HG03469 (cell line): Measurements from ENCODE around the gene TIMM50.
"Not testable (repeated sequence)": the region's sequence is repeated elsewhere in the genome, so short reads cannot be mapped to it uniquely, and the experiment has no call there.

ENCODE experiments used
- ATAC-seq: cut with Tn5 transposase; IDR thresholded peaks from one replicate; pipeline ENCODE4 v1.9.1; 2021; ENCODE audit warnings: mild to moderate bottlenecking, moderate library complexity, moderate number of reproducible peaks; ENCODE audit not compliant: unreplicated experiment

TIMM50 gene

DNA sequence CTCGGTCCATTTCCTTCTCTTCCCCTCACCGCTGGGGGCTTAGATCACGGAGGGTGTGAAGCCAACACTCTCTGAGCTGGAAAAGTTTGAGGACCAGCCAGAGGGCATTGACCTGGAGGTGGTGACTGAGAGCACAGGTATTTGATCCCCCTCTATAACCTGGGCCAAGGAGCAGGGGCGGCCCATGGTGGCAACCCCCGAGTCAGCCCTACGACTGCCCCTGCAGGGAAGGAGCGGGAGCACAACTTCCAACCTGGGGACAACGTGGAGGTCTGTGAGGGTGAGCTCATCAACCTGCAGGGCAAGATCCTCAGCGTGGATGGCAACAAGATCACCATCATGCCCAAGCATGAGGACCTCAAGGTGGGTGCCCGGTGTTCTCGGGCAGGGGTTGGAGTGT, 11.6 kb upstream of the TIMM50 start:
- no peak for ATAC-seq

DNA sequence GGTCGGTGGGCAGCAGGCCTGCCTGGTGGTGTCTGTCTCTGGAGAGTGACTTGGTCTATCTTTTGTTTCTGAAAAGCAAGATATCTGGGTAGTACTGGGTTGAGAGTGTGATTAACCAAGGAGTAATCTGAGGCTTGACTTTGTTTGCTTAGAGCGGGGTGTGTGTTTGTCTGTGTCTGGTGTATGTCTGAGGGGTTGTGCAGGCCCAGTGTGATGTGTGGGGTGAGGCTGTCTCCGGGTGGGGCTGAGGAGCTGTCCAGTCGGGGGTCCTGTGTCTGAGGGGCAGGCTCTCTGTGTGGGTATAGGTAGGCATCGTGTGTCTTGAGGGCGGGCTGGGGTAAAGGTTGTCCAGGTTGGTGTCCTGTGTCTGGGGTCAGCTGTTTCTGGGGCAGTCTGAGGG, 11.1 kb upstream of the TIMM50 start:
- no peak for ATAC-seq

DNA sequence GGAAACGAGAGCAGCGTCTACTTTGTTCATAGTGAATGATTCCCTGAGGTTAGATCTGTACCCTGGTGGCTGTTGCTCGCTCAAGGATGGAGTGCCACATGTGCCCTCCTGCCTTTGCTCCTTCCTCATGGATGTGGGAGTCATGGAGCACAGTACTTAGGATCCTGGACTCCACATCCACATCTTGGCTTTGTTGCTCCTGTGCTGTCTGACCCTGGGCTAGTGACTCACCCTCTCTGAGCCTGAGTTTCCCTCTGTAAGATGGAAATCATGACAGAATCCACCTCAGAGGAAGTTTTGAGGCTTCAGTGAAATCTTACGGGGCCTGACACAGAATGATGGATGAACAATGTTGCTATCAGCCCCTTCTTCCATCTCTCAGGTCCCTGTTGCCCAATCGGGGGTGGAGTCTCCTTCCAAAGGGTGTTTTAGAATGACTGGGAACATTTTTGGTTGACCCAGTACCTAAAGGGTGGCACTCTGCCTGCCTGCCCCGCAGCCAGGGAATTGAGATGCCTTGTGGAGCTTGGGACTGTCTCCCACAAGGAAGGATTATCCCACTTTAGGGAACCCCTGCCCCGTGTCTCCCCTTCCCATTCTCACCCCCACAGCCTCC, 9.8 kb upstream of the TIMM50 start:
- ATAC-seq, result no peak

DNA sequence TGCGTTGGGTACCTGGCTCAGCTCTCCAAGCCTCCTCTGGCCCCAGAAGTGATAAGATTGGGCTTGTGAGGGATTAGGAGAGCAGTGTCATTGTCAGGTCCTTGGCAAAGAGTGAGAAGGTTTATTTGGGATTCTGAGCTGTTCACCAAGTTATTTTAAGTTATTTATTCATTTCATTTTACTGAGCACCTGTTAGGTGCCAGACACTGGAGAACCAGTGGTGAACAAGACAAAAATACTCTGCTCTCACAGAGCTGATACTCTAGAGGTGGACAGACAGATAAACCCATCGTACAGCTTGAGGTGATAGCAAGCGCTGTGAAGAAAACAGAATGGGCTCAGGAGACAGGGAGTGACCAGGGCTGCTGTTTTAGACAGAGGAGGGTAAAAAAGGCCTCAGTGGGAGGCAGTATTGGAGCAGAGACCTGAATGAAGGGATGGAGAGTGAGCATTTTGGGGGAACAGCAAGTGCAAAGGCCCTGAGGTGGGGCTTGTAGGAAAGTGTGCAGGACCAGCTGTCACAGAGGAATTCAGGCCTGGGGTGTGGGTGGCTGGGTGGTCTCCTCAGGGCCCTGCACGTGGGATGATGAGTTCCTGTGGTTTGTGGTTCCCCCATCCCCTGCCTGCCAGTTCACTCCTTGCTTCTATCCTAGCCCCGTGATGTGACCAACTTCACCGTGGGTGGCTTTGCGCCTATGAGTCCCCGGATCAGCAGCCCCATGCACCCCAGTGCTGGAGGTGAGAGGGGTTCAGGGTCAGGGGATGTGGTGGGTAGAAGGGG, 8.7 kb upstream of the TIMM50 start:
- no peak for ATAC-seq

DNA sequence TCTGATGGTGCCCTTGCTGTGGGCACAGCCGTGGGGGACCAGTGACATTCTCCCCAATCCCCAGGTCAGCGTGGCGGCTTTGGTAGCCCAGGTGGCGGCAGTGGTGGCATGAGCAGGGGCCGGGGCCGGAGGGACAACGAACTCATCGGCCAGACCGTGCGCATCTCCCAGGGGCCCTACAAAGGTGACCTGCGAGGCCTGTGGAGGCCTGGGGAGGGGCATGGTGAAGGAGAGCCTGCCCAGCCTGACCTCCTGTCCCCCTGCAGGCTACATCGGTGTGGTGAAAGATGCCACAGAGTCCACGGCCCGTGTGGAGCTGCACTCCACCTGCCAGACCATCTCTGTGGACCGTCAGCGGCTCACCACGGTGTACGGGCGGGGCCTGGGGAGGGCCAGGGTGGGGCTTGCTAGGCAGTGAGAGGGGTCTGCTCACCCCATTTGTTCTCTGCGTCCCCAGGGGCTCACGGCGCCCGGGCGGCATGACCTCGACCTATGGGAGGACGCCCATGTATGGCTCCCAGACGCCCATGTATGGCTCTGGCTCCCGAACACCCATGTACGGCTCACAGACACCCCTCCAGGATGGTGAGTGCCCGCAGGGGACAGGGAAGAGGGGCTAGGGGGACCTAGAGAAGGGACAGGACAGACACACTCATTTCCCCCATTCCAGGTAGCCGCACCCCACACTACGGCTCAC, 7.7 kb upstream of the TIMM50 start:
- no peak for ATAC-seq

DNA sequence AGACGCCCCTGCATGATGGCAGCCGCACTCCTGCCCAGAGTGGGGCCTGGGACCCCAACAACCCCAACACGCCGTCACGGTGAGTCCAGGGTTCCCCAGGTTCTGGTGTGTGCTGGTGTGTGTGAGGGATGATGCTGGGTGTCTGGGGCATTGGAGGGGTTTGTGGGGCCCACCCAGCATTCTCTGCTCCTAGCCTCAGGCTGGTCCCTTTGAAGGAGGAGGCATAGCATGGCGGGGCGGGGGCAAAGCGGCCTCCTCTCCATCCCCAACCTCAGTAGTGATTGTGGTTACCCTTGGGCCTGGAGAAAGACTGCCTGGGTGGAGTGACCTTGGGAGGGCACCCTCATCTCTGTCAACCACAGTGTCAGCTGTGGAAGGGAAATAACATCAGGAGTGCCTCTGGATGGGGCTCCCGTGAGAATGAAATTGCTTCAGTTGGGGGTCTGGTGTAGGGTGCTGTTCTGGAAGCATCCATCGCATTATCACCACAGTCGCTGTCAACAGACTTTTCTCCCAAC, 7.1 kb upstream of the TIMM50 start:
- ATAC-seq, result no peak

DNA sequence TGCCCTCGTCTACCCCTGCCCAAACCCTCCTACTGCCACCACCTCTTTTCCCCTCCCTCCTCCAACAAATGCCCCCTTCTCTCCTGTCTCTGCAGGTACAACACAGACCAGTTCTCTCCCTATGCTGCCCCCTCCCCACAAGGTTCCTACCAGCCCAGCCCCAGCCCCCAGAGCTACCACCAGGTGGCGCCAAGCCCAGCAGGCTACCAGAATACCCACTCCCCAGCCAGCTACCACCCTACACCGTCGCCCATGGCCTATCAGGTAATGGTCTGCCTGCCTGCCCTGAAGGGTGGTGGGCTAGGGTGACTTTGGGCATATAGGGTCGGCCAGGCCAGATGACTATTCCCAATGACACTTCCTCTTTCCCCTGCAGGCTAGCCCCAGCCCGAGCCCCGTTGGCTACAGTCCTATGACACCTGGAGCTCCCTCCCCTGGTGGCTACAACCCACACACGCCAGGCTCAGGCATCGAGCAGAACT, 6.5 kb upstream of the TIMM50 start:
- no peak for ATAC-seq

DNA sequence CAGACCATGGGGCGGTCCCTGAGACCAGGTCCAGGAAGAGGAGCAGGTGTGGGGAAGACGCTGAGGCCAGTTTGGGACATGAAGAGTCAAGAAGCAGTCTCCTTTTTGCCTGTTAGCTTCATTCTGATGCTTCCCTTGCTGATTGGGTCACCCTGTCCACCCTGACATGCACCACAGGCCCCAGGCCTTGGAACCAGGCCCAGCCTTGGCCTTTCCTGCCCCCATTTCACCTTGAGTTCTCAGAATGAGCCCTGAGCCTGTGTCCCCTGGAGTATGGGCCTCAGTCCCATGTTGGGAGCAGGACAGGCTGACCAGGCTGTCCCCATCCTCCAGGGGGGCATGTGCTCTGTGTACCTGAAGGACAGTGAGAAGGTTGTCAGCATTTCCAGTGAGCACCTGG, 4.9 kb upstream of the TIMM50 start:
- ATAC-seq, result no peak

DNA sequence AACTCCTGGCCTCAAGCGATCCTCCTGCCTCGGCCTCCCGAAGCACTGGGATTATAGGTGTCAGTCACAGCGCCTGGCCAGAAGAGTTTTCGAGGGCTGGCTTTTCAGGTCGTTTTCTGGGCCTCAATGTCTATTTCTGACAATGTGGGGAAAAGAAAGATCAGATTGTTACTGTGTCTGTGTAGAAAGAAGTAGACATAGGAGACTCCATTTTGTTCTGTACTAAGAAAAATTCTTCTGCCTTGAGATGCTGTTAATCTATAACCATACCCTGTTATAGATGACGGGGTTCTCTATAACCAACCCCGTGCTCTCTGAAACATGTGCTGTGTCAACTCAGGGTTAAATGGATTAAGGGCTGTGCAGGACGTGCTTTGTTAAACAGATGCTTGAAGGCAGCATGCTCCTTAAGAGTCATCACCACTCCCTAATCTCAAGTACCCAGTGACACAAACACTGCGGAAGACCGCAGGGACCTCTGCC, 1.3 kb upstream of the TIMM50 start:
- not testable (repeated sequence) for ATAC-seq

DNA sequence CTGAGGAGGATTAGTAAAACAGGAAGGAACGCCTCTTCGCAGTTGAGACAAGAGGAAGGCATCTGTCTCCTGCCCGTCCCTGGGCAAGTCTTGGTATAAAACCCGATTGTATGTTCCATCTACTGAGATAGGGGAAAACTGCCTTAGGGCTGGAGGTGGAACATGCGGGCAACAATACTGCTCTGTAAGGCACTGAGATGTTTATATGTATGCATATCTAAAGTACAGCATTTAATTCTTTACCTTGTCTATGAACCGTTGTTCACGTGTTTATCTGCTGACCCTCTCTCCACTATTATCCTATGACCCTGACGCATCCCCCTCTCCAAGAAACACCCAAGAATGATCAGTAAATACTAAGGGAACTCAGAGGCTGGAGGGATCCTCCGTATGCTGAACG, 722 bp upstream of the TIMM50 start:
- no peak for ATAC-seq

DNA sequence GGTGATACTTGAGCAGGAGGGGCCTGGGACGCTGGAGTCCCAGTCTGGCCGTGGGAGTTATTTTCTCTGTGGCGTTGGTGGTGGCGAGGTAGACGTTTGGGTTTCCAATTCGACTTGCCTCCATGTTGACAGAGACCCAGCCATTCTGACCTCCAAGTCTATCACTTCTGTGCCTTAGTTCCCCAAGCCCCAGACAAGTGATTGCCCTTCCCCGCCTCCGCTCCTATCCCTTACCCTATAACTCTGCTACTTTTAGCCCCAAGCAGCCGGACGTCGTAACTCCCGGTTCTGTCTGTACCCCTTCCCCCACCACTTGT, 549 bp downstream of the TIMM50 start:
- ATAC-seq, result no peak

DNA sequence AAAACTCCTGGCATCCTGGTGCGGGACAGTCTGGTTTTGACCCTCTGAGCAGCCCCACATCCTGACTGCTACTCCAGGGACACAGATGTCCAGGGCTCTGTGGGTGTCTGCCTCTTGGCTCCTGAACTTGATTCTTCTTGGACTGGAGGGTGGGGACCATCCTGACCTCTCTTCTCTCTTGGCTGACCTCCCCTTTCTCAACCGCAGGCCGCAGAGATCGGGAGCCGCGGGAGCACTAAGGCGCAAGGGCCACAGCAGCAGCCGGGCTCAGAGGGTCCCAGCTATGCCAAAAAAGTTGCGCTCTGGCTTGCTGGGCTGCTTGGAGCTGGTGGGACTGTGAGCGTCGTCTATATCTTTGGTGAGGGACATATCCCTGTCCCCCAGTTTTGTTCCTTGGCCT, 1.0 kb downstream of the TIMM50 start:
- ATAC-seq, result no peak

DNA sequence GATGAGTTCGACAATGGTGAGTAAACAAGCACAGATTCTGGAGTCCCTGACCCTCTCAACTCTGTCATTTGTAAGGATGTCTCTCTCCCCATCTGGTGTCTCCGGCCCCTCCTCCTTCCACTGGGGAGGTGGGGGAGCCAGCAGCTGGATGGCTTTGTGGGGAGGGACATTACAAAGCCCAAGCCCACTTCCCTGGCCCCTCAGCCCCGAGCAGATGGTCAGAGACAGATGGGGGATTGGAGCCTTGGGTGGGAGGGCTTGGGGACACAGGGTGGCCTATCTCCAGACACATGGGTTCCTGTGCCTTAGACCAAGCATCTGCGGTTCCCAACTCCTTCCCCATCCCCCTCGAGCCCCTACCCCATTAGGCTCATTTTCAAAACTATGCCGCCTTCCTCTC, 2.5 kb downstream of the TIMM50 start:
- ATAC-seq, result no peak

DNA sequence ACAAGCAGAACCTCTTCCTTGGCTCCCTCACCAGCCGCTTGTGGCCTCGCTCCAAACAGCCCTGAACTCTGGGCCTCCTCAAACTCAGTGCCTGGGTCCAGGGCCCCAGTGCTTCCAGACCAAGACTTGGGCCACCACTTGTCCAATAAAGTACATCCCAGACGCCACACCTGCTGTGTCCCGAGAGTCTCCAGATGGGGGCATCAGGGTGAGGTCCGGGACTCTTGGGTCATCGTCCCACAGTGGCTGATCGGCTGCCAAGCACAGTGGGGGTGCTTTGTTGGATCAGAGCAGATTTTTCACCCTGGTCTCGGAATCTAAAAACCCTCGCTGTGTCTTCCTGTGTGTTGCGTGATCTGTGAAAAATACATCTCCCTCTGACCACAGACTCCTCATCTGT, 9.1 kb downstream of the TIMM50 start:
- no peak for ATAC-seq

DNA sequence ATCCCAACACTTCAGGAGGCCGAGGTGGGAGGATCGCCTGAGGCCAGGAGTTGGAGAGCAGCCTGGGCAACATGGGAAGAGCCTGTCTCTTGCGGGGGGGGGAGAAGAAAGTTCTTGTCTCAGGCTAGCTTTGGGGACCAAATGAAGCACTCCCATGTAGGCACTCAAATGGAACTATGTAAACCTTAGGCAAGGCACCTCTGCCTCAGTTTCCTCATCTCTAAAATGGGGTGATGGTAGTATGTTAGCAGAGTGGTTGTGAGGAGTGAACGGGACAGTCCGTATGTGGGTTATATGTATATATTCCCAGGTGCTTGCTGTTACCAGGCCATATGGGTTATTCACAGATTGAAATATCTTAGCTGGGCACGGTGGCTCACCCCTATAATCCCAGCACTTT, 11.6 kb downstream of the TIMM50 start:
- no peak for ATAC-seq

DNA sequence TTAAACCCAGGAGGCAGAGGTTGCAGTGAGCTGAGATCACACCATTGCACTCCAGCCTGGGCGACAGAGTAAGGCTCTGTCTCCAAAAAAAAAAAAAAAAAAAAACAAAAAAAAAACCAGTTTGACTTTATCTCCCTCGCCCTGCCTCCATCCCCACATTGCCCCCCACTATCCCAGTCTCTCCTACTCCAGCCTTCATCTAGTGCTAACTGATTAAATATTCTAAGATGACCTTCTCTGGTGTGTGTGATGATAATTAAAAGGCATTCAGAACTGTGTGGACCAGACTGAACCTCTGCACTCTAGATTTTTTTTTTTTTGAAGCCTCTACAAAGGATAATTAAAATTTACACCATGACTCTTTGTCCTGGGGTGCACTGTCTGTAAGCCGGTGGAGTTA, 12.2 kb downstream of the TIMM50 start:
- no peak for ATAC-seq

DNA sequence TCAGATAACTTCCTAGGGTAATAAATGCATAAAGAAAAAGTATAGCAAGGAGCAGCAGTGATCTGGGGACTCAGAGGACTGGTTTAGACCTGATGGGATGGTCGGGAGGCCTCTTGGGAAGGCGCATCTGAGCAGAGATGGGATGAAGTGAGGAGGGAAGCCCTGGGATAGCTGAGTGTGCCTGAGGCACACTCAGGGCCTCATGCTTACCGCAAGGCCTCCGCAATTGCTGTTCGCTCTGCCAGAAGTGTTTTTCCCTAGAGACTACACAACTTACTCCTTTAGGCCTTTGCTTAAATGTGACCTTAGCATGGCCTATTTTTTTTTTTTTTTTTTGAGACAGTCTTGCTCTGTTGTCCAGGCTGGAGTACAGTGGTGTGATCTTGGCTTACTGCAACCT, 14.0 kb downstream of the TIMM50 start:
- ATAC-seq, result no peak

DNA sequence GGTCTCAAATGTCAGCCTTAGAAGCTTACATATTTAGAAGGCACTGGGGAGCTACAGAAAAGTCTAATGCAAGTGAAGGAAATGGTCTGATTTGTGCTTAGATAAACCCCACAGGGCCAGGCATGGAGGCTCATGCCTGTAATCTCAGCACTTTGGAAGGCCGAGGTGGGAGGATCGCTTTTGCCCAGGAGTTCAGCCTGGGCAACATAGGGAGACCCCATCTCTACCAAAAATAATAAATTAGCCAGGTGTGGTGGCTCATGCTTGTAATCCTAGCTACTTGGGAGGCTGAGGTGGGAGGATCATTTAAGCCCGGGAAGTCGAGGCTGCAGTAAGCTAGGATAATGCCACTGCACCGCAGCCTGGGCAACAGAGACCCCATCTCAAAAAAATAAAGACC, 15.4 kb downstream of the TIMM50 start:
- ATAC-seq, result no peak

DNA sequence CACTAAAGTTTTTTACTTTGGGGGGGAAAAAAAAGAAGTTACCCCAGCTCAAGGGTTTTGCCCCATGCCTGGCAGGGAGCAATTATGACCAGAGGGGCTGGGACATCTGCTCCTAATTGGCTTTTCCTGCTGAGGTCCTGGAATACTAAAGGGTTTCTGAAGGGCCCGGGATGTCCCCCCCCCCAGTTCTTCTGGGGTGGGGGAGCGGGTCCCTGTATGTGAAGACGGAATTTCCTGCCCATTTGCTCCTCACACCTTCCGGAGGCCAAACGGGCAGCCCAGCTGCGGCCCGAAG, 17.0 kb downstream of the TIMM50 start:
- ATAC-seq, result no peak

DNA sequence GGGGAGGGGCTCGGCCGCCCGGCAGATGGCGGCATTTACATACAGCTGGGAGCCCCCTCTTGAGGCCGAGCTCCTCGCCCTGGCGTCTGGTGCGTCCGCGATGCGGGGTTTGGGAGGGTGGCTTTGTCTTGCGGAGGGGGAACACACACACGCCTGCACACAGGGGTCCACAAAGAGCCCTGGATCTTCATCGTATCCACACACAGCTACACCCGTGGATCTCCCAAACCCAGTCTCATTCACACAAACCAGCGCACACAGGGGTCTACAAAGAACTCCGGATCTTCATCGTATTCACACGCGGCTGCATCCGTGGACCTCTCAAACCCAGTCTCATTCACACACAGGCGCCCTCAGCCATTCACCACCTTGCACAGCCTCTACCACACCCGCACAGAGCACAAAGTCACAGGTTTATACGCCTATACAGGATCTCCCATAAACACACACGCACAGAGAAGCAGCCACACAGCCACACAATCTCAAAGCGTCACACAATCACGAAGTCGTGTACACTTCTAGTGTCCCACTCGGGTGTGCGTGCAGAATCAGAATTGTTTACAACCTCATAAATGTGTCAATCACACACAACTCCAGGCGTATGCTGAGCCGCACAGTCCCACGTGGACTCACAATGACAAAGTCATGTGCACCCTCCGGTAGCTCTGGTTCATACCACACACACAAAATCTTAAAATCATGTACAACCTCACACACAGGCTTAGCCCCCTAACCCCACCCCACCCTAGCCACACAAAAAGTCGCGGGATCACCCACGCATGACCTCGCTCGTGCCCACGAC, 17.6 kb downstream of the TIMM50 start:
- ATAC-seq, result no peak
